ENCODE results near the gene SYNPO.
A peak's percentile ranks its signal among the peaks of the same experiment; 100 is the strongest.

The SYNPO gene

GRCh38 chr5:150642567-150642927, 2.1 kb downstream of the SYNPO start:
- DNase-seq (ENCODE audit: low read depth in 3 of 3): no peak

- DNase-seq (ENCODE audit: low read depth in 3 of 3): no peak
Measured at GRCh38 chr5:150642991-150643710, 2.7 kb downstream of the SYNPO start.

- no peak for DNase-seq (ENCODE audit: low read depth in 3 of 3)
Measured at GRCh38 chr5:150644058-150644457, 3.6 kb downstream of the SYNPO start.

GRCh38 chr5:150644514-150644913, 4.1 kb downstream of the SYNPO start:
- no peak for DNase-seq (ENCODE audit: low read depth in 3 of 3)

GRCh38 chr5:150645070-150645700, 4.7 kb downstream of the SYNPO start:
- no peak for DNase-seq (ENCODE audit: low read depth in 3 of 3)

GRCh38 chr5:150647275-150648251, 7.1 kb downstream of the SYNPO start:
- DNase-seq (ENCODE audit: low read depth in 3 of 3): no peak

- DNase-seq (ENCODE audit: low read depth in 3 of 3): no peak
Measured at GRCh38 chr5:150648294-150649107, 8.0 kb downstream of the SYNPO start.

GRCh38 chr5:150649108-150650020, 8.9 kb downstream of the SYNPO start:
- no peak for DNase-seq (ENCODE audit: low read depth in 3 of 3)

- DNase-seq (ENCODE audit: low read depth in 3 of 3): no peak
Measured at GRCh38 chr5:150650021-150651006, 9.9 kb downstream of the SYNPO start.

- no peak for DNase-seq (ENCODE audit: low read depth in 3 of 3)
Measured at GRCh38 chr5:150651382-150651781, 10.9 kb downstream of the SYNPO start.

- DNase-seq (ENCODE audit: low read depth in 3 of 3): no peak
Measured at GRCh38 chr5:150651924-150652671, 11.6 kb downstream of the SYNPO start.

GRCh38 chr5:150653145-150653761, 12.8 kb downstream of the SYNPO start:
- DNase-seq (ENCODE audit: low read depth in 3 of 3): no peak

GRCh38 chr5:150653762-150654556, 13.5 kb downstream of the SYNPO start:
- no peak for DNase-seq (ENCODE audit: low read depth in 3 of 3)

GRCh38 chr5:150655221-150655620, 14.8 kb downstream of the SYNPO start:
- DNase-seq (ENCODE audit: low read depth in 3 of 3): no peak

- DNase-seq (ENCODE audit: low read depth in 3 of 3): peak; percentile 24 to 65 (median 32)
Measured at GRCh38 chr5:150656191-150657132, 16.0 kb downstream of the SYNPO start.

GRCh38 chr5:150658121-150658520, 17.7 kb downstream of the SYNPO start:
- DNase-seq (ENCODE audit: low read depth in 3 of 3): no peak
